HepG2 (cell line): ENCODE measurements around the gene CHST3. TPM values are rescaled to one million over a fixed set of nuclear protein-coding genes. Genes with fewer than 3 reads are reported as not detected.
A peak's percentile ranks its signal among the peaks of the same experiment; 100 is the strongest.

ENCODE experiments used
- ATAC-seq: fragments of 200-7000 bp; cut with Tn5 transposase; 3 replicates; pipeline ENCODE4 v1.9.1; 2020; ENCODE audit warnings: mild to moderate bottlenecking, moderate library complexity
- BruUV-seq: library from RNA; stranded (reverse); fragments of 400-500 nt; replicated peaks from 2 replicates; lab custom pipeline; 2021; lab: Mats Ljungman, UMichigan
- CTCF ChIA-PET: fragments of 300-600 bp; formaldehyde crosslinking; extraction: SDS; loops from one replicate; lab custom pipeline; 2021; ENCODE audit warnings: low total read pairs, inconsistent platforms, low intra/inter-chr PET ratio; lab: Yijun Ruan, JAX
- POLR2A ChIA-PET: fragments of 350-600 bp; sonication (Branson Sonifier 250); formaldehyde crosslinking; loops from one replicate; lab custom pipeline; 2020; ENCODE audit warnings: antibody characterized with exemption, inconsistent platforms; lab: Yijun Ruan, JAX
- DNase-seq: peaks from one replicate; pipeline ENCODE4 v3.0.0-alpha.2; 2015; ENCODE audit warnings: low spot score
- FAIRE-seq: peaks from 3 replicates; lab custom pipeline; 2011; peaks lifted over from hg19 to GRCh38; lab: Jason Lieb, UNC
- H2AFZ ChIP-seq: one replicate; pipeline ENCODE4 v1.6.1; 2011; ENCODE audit warnings: low read length, inconsistent platforms
- H3K27ac ChIP-seq: fragments of 300-600 bp; 3 replicates; pipeline ENCODE4 v1.8.0; 2011; ENCODE audit warnings: mixed run types, mild to moderate bottlenecking, mixed read lengths, low read length, inconsistent platforms; ENCODE audit not compliant: insufficient read depth; ENCODE audit errors: extremely low read length
- H3K27me3 ChIP-seq, 2 experiments: fragments of 200-600 bp in 1 of 2; 2 replicates in 1 of 2; 3 replicates in 1 of 2; pipeline versions ENCODE4 v1.6.0 to v1.8.0; 2011; ENCODE audit warnings: low read length in 2 of 2, mild to moderate bottlenecking in 2 of 2, moderate library complexity in 2 of 2, inconsistent platforms in 1 of 2; ENCODE audit not compliant: insufficient read depth in 2 of 2, control insufficient read depth in 1 of 2
- H3K36me3 ChIP-seq, 2 experiments: fragments of 200-600 bp in 1 of 2; replicated peaks in 1 of 2; 2 replicates in 1 of 2; 3 replicates in 1 of 2; pipeline versions ENCODE4 v1.5.1 to v1.8.0; 2011; ENCODE audit warnings: low read length in 2 of 2, inconsistent platforms in 1 of 2; ENCODE audit not compliant: insufficient read depth in 2 of 2, control insufficient read depth in 1 of 2
- H3K4me1 ChIP-seq: 2 replicates; pipeline ENCODE4 v1.5.1; 2012; ENCODE audit warnings: low read length, inconsistent platforms; ENCODE audit not compliant: insufficient read depth
- H3K4me2 ChIP-seq: 2 replicates; pipeline ENCODE4 v1.6.0; 2011; ENCODE audit warnings: low read depth, low read length, inconsistent platforms
- H3K4me3 ChIP-seq, 3 experiments: fragments of 200-600 bp in 1 of 3; sonication (generic), shearing (Covaris generic) in 1 of 3; replicated peaks in 1 of 3; 2 replicates each; pipeline ENCODE4 v1.5.1; 2011 to 2016; ENCODE audit warnings: low read length in 3 of 3, inconsistent platforms in 2 of 3, low read depth in 2 of 3, mild to moderate bottlenecking in 2 of 3, control low read depth in 1 of 3, mixed read lengths in 1 of 3; ENCODE audit not compliant: insufficient read depth in 1 of 3
- H3K79me2 ChIP-seq: one replicate; pipeline ENCODE4 v1.6.1; 2011; ENCODE audit warnings: low read length, inconsistent platforms; ENCODE audit not compliant: insufficient read depth
- H3K9ac ChIP-seq: 2 replicates; pipeline ENCODE4 v1.6.0; 2011; ENCODE audit warnings: mild to moderate bottlenecking, low read depth, low read length, inconsistent platforms; ENCODE audit not compliant: insufficient read depth
- H3K9me3 ChIP-seq: 2 replicates; pipeline ENCODE4 v1.5.1; 2012; ENCODE audit warnings: mild to moderate bottlenecking, low read length
- H4K20me1 ChIP-seq: 2 replicates; pipeline ENCODE4 v1.6.0; 2011; ENCODE audit warnings: inconsistent platforms, mild to moderate bottlenecking, low read length, moderate library complexity; ENCODE audit not compliant: insufficient read depth
- FOXA1 ChIP-seq, 2 experiments: fragments of 450-650 bp in 1 of 2; sonication (generic) in 1 of 2; formaldehyde crosslinking in 1 of 2; IDR thresholded peaks; 2 replicates each; pipeline versions ENCODE4 v1.4.0 to v1.6.1; 2016 to 2020; ENCODE audit warnings: missing genetic modification reagents in 1 of 2
- HNRNPUL1 ChIP-seq: fragments of 200-400 bp; formaldehyde crosslinking; IDR thresholded peaks from 2 replicates; pipeline ENCODE4 v1.6.1; 2017; ENCODE audit warnings: low read depth, mild to moderate bottlenecking, low read length, moderate library complexity
- PHF8 ChIP-seq: sonication (generic); formaldehyde crosslinking; IDR thresholded peaks from 2 replicates; pipeline ENCODE4 v1.5.0; 2020; ENCODE audit warnings: missing genetic modification reagents
- PPARG ChIP-seq: conservative IDR thresholded peaks from 2 replicates; pipeline ENCODE4 v1.6.1; 2016; ENCODE audit warnings: missing biosample characterization, missing genetic modification reagents
- TFAP4 ChIP-seq: sonication (generic); IDR thresholded peaks from 2 replicates; pipeline ENCODE4 v1.6.1; 2016; ENCODE audit warnings: low read depth, borderline replicate concordance
- ZFP36 ChIP-seq: fragments of 150-350 bp; IDR thresholded peaks from 2 replicates; pipeline ENCODE4 v1.6.1; 2018; ENCODE audit warnings: borderline replicate concordance, low read length, low read depth; ENCODE audit not compliant: partially characterized antibody
- ZNF260 ChIP-seq: sonication (generic); formaldehyde crosslinking; IDR thresholded peaks from 2 replicates; pipeline ENCODE4 v1.4.0; 2020; ENCODE audit warnings: missing genetic modification reagents, low read depth, mild to moderate bottlenecking, borderline replicate concordance
- ZNF496 ChIP-seq: sonication (generic); formaldehyde crosslinking; IDR thresholded peaks from 2 replicates; pipeline ENCODE4 v1.8.1; 2023; ENCODE audit warnings: mild to moderate bottlenecking, moderate library complexity, missing genetic modification reagents; ENCODE audit not compliant: insufficient replicate concordance
- ZNF513 ChIP-seq: sonication (generic); formaldehyde crosslinking; conservative IDR thresholded peaks from 2 replicates; pipeline ENCODE4 v1.5.0; 2020; ENCODE audit warnings: missing genetic modification reagents
- ZNF564 ChIP-seq: sonication (generic); formaldehyde crosslinking; IDR thresholded peaks from 2 replicates; pipeline ENCODE4 v1.8.1; 2023; ENCODE audit warnings: mild to moderate bottlenecking, missing genetic modification reagents
- ZNF572 ChIP-seq: sonication (generic); formaldehyde crosslinking; IDR thresholded peaks from 2 replicates; pipeline ENCODE4 v1.5.1; 2020; ENCODE audit warnings: mild to moderate bottlenecking, missing genetic modification reagents
- WGBS: methylation state at CpG from one replicate; pipeline ENCODE4 v1.1.6; 2017; ENCODE audit warnings: low lambda C conversion rate; 5-methylcytosine and 5-hydroxymethylcytosine counted together
- in situ Hi-C: cut with HindIII; loops from 2 replicates; pipeline ENCODE4 v1.10.0; 2017; ENCODE audit warnings: low pct_unique_long_range_greater_than_20kb; ENCODE audit not compliant: extremely low pct_ligation_motif_present
- intact Hi-C: fragments of 100-400 bp; cut with micrococcal nuclease; formaldehyde crosslinking; loops from one replicate; pipeline ENCODE4 v1.10.0; 2022; ENCODE audit not compliant: unreplicated experiment
- polyA plus RNA-seq, 8 experiments: library from polyadenylated mRNA; depleted of rRNA in 3 of 8; stranded (reverse) in 7 of 8; unstranded in 1 of 8; fragments of >200 nt; fragmentation: Illumina TruSeq in 4 of 8; extraction: Trizol in 4 of 8; gene quantifications; 2 replicates each; pipeline versions ENCODE4 v1.2.1 to v1.2.3, GENCODE V29; 2011 to 2016; ENCODE audit warnings: low read depth in 4 of 8, missing spikeins in 1 of 8, mixed read lengths in 1 of 8; ENCODE audit not compliant: insufficient read depth in 1 of 8
- total RNA-seq, 5 experiments: library from RNA; depleted of rRNA; stranded (reverse); fragments of >200 nt; fragmentation: Illumina TruSeq; extraction: Trizol; gene quantifications; 2 replicates each; pipeline ENCODE4 v1.2.3, GENCODE V29; 2016; ENCODE audit warnings: low read depth in 1 of 5

CHST3 gene
- total and polyA plus RNA-seq, 2 of the 13 experiments (the other 11 are each of a cell fraction or from before 2014, with no cell fraction given): 7.2 to 18.7 TPM

GRCh38 chr10:71989661-71990454 lies 25.7 kb downstream of the CHST3 start:
- no peak for TF ChIP-seq FOXA1 (IDR thresholded peaks at IDR 0.05)
- no peak for TF ChIP-seq FOXA1 (CRISPR knock-in tag; IDR thresholded peaks at IDR 0.05)
- no peak for TF ChIP-seq ZFP36
- no peak for TF ChIP-seq PPARG
- peak; percentile 92; the same call in 1 of the 2 replicates for TF ChIP-seq ZNF564 (CRISPR knock-in tag)
- TF ChIP-seq HNRNPUL1: no peak
- no peak for TF ChIP-seq ZNF572 (CRISPR knock-in tag)
- TF ChIP-seq, all 625 proteins: peak for 1
- Histone ChIP-seq H3K9ac (no peak overlapping the region), H3K79me2 (peaks cover 62% of the 10 kb centered on the region), H3K4me2 (no peak overlapping the region), H3K27ac (no peak overlapping the region), H3K36me3 (peaks cover 1 to 7% of the 10 kb centered on the region in 2 experiments; a peak in 3 of 5 replicates), H3K9me3 (no peaks in the 10 kb centered on the region), H3K27me3 (no peaks in the 10 kb centered on the region), H2AFZ (no peak overlapping the region), H3K4me1 (peaks cover 44% of the 10 kb centered on the region), H4K20me1 (no peaks in the 10 kb centered on the region), H3K4me3 (no peak overlapping the region)
- POLR2A ChIA-PET: interaction anchor here (1.2 kb wide), 1 partner anchor 41 kb away, joined by 3 read pairs; no protein-coding TSS in a partner anchor
- CTCF ChIA-PET: no interaction called here
- ATAC-seq (no peak), FAIRE-seq (no peak), DNase-seq (no peak)
- BruUV-seq: no TSS peak
- in situ Hi-C loops (no loop called here), intact Hi-C loops (no loop called here)
- 89% methylated on average over 6 of the region's 6 CpGs for WGBS

GRCh38 chr10:71990706-71991269 lies 26.6 kb downstream of the CHST3 start:
- WGBS: 94% methylated on average over 7 of the region's 7 CpGs
- in situ Hi-C loops: no loop called here
- H3K79me2 ChIP-seq: peaks cover 55% of the 10 kb centered on the region
- H2AFZ ChIP-seq: no peak overlapping the region
- FAIRE-seq: no peak
- no peak for ATAC-seq
- intact Hi-C loops: no loop called here
- H3K27me3 ChIP-seq: no peaks in the 10 kb centered on the region
- no TSS peak for BruUV-seq
- POLR2A ChIA-PET: no interaction called here
- CTCF ChIA-PET: no interaction called here
- no peak overlapping the region for H3K4me2 ChIP-seq
- no peak for DNase-seq
- peaks cover 1 to 7% of the 10 kb centered on the region in 2 experiments; a peak in 3 of 5 replicates for H3K36me3 ChIP-seq
- H4K20me1 ChIP-seq: no peaks in the 10 kb centered on the region
- no peak overlapping the region for H3K9ac ChIP-seq
- peaks cover 38% of the 10 kb centered on the region for H3K4me1 ChIP-seq
- no peak overlapping the region for H3K27ac ChIP-seq
- H3K4me3 ChIP-seq: no peak overlapping the region
- H3K9me3 ChIP-seq: no peaks in the 10 kb centered on the region
- TF ChIP-seq ZNF260 (CRISPR knock-in tag) (no peak), ZNF496 (CRISPR knock-in tag) (no peak), TFAP4 (no peak), ZNF513 (no peak), PHF8 (CRISPR knock-in tag) (no peak)
